Parathyroid adenoma (tissue), 2 donors: ENCODE measurements around the gene PLPPR3.
A peak's percentile ranks its signal among the peaks of the same experiment; 100 is the strongest.

Experiments
- H2AFZ ChIP-seq: fragments of 300-600 bp; sonication (generic); one replicate; pipeline ENCODE4 v1.7.0; 2017; ENCODE audit warnings: antibody characterized with exemption, mild to moderate bottlenecking
- H3K27ac ChIP-seq: fragments of 300-600 bp; sonication (generic); one replicate; pipeline ENCODE4 v1.7.0; 2017
- H3K27me3 ChIP-seq: fragments of 300-600 bp; sonication (generic); one replicate; pipeline ENCODE4 v1.7.0; 2017; ENCODE audit warnings: low read length; ENCODE audit not compliant: control insufficient read depth, insufficient read depth
- H3K36me3 ChIP-seq: fragments of 300-600 bp; sonication (generic); one replicate; pipeline ENCODE4 v1.7.0; 2017; ENCODE audit warnings: low read length; ENCODE audit not compliant: control insufficient read depth, insufficient read depth
- H3K4me1 ChIP-seq: fragments of 300-600 bp; sonication (generic); one replicate; pipeline ENCODE4 v1.7.0; 2017; ENCODE audit warnings: control low read depth
- H3K4me2 ChIP-seq: fragments of 300-600 bp; sonication (generic); one replicate; pipeline ENCODE4 v1.7.0; 2017; ENCODE audit warnings: low read length
- H3K4me3 ChIP-seq: fragments of 300-600 bp; sonication (generic); one replicate; pipeline ENCODE4 v1.7.0; 2017; ENCODE audit warnings: low read depth, low read length
- H3K79me2 ChIP-seq: fragments of 300-600 bp; sonication (generic); one replicate; pipeline ENCODE4 v1.7.0; 2017; ENCODE audit warnings: control low read depth
- H3K9ac ChIP-seq: fragments of 300-600 bp; sonication (generic); one replicate; pipeline ENCODE4 v1.7.0; 2017; ENCODE audit warnings: mild to moderate bottlenecking
- H3K9me3 ChIP-seq: fragments of 300-600 bp; sonication (generic); one replicate; pipeline ENCODE4 v1.7.0; 2017; ENCODE audit warnings: low read length; ENCODE audit not compliant: control insufficient read depth
- TF ChIP-seq, protein P1 (sequence below): fragments of 300-600 bp; sonication (generic); IDR thresholded peaks from one replicate; pipeline ENCODE4 v1.7.0; 2017; ENCODE audit warnings: antibody characterized with exemption, mild to moderate bottlenecking
- donor health status: primary hyperparathyroidism.

The PLPPR3 gene

DNA sequence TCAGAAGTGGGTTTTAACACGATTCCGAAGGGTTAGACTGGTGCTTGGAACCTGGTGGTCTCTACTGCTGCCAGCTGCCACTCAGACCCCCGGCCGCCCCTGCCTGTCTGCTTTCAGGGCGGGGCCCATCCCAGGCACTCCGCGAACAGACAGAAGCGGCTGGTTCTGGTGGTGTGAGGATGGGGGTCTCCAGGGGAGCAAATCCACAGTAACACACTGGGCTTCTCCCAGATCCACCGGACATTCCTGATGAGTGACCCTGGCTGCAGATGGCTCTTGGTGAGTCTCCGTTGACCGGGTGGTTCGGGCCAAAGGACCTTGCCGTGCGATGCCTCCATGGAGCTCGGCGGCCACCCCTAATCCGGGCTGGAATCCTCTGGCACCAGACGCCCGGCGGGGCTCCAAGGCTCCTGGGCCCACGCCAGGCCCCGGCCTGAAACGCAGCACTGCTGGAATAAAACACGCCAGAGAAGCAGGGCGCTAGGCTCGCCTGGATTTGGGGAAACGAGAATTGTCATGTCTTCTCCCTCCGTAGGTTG lies 26.6 kb downstream of the PLPPR3 start:
- Histone ChIP-seq H3K4me1 (peaks cover 9% of the 10 kb centered on the region), H2AFZ (no peak overlapping the region), H3K79me2 (peaks cover 14% of the 10 kb centered on the region), H3K36me3 (no peaks in the 10 kb centered on the region), H3K9ac (no peak overlapping the region), H3K4me2 (no peak overlapping the region), H3K9me3 (no peaks in the 10 kb centered on the region), H3K27me3 (no peaks in the 10 kb centered on the region), H3K27ac (no peak overlapping the region), H3K4me3 (no peak overlapping the region)
- TF ChIP-seq, protein P1, sequence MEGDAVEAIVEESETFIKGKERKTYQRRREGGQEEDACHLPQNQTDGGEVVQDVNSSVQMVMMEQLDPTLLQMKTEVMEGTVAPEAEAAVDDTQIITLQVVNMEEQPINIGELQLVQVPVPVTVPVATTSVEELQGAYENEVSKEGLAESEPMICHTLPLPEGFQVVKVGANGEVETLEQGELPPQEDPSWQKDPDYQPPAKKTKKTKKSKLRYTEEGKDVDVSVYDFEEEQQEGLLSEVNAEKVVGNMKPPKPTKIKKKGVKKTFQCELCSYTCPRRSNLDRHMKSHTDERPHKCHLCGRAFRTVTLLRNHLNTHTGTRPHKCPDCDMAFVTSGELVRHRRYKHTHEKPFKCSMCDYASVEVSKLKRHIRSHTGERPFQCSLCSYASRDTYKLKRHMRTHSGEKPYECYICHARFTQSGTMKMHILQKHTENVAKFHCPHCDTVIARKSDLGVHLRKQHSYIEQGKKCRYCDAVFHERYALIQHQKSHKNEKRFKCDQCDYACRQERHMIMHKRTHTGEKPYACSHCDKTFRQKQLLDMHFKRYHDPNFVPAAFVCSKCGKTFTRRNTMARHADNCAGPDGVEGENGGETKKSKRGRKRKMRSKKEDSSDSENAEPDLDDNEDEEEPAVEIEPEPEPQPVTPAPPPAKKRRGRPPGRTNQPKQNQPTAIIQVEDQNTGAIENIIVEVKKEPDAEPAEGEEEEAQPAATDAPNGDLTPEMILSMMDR, result no peak

DNA sequence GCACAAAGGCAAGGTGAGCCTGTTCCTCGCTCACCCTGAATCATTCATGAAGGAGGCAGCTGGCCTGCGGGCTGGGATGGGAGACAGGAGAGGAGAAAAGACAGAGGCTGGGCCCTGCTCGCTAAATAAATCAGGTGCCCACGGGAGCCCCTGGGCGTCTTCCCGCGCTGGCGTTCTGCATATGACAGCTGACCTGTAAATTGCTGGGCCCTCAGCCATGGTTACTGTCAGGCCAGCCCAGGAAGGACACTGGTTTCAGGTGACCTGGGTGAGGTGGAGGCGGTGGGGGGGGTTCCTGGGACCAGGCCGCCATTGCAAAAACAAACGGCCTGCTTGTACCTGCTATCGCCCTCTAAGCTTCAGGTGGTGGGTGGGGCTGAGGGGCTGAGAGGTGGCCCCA lies 27.9 kb downstream of the PLPPR3 start:
- Histone ChIP-seq H3K36me3 (no peaks in the 10 kb centered on the region), H2AFZ (no peak overlapping the region), H3K79me2 (peaks cover 6% of the 10 kb centered on the region), H3K4me3 (no peak overlapping the region), H3K9ac (no peak overlapping the region), H3K9me3 (no peaks in the 10 kb centered on the region), H3K27me3 (no peaks in the 10 kb centered on the region), H3K4me1 (peaks cover 11% of the 10 kb centered on the region), H3K27ac (no peak overlapping the region), H3K4me2 (no peak overlapping the region)
- TF ChIP-seq, protein P1, result no peak

- Histone ChIP-seq H3K4me1 (peaks cover 14% of the 10 kb centered on the region), H3K4me3 (no peak overlapping the region), H3K27me3 (no peaks in the 10 kb centered on the region), H3K9ac (no peak overlapping the region), H3K79me2 (no peaks in the 10 kb centered on the region), H3K27ac (peak overlapping the region; percentile 12), H3K4me2 (no peak overlapping the region), H3K9me3 (no peaks in the 10 kb centered on the region), H2AFZ (no peak overlapping the region), H3K36me3 (no peaks in the 10 kb centered on the region)
- TF ChIP-seq, protein P1, result no peak
Measured at GRCh38 chr19:792306-792885, 29.4 kb downstream of the PLPPR3 start.

GRCh38 chr19:791567-792305 lies 30.0 kb downstream of the PLPPR3 start:
- Histone ChIP-seq H3K9me3 (no peaks in the 10 kb centered on the region), H3K79me2 (no peaks in the 10 kb centered on the region), H3K36me3 (no peaks in the 10 kb centered on the region), H2AFZ (no peak overlapping the region), H3K4me3 (no peak overlapping the region), H3K4me2 (no peak overlapping the region), H3K9ac (no peak overlapping the region), H3K27ac (peak overlapping the region; percentile 12), H3K4me1 (peaks cover 14% of the 10 kb centered on the region), H3K27me3 (no peaks in the 10 kb centered on the region)
- TF ChIP-seq, protein P1, result no peak
